ENCODE measurements around the gene BHMT2. TPM values are rescaled to one million over a fixed set of nuclear protein-coding genes. Genes with fewer than 3 reads are reported as not detected.

The BHMT2 gene
- polyA plus RNA-seq, 1 of the 3 experiments (the other 2 are of a cell fraction) = not detected

DNA sequence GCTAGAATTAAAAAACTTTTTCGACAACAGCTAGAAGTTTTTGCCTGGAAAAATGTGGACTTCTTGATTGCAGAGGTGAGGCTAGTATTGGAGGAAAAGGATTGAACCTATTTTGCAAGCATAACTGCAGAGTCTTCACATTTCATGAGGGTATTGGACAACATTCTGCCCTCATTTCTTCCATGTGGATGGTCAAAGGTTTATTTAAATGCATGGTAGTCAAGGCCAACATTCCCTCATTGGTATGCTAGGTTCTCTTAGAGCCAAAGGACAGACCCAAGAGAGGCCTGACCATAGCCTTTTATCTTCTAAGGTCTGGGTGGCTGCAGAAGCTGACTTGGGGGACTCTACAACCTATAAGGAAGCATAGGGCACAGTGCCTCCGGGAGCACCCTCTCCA, 11.2 kb downstream of the BHMT2 start:
- no peak overlapping the region for H2AFZ ChIP-seq (ENCODE audit: low read depth)
- no peak for TF ChIP-seq MXI1 (IDR thresholded peaks at IDR 0.05; ENCODE audit: low read depth, low read length)
- no peaks in the 10 kb centered on the region for H3K36me3 ChIP-seq (replicated peaks in 1 of 2; ENCODE audit: control insufficient read depth in 1 of 2, insufficient read depth in 2 of 2, low read length in 1 of 2)
- no peak overlapping the region for H3K9ac ChIP-seq
- no peak overlapping the region for H3K4me2 ChIP-seq
- H3K9me2 ChIP-seq = no peaks in the 10 kb centered on the region
- H3K9me3 ChIP-seq = no peaks in the 10 kb centered on the region
- no peak overlapping the region for H3K27ac ChIP-seq (ENCODE audit: low read depth in 2 of 2, low read length in 1 of 2)
- no peaks in the 10 kb centered on the region for H4K20me1 ChIP-seq (ENCODE audit: insufficient read depth)
- POLR2A ChIA-PET = no interaction called here
- H3K79me2 ChIP-seq (ENCODE audit: insufficient read depth) = no peaks in the 10 kb centered on the region
- 30% methylated on average over 1 of the region's 2 CpGs for WGBS (ENCODE audit: low lambda C conversion rate)
- H3K4me1 ChIP-seq (ENCODE audit: control insufficient read depth in 1 of 2, insufficient read depth in 2 of 2, low read depth in 1 of 2, low read length in 1 of 2) = no peaks in the 10 kb centered on the region; a peak in 1 of 4 replicates
- CTCF ChIA-PET = interaction anchor here (1.5 to 4.8 kb wide), 2 partner anchors 16 to 56 kb away, joined by 4 to 18 read pairs; no protein-coding TSS in a partner anchor
- no peak overlapping the region for H3K4me3 ChIP-seq (ENCODE audit: low read depth in 2 of 2, low read length in 1 of 2)
- H3K27me3 ChIP-seq (ENCODE audit: insufficient read depth) = no peaks in the 10 kb centered on the region
- no peak for DNase-seq
- H3F3A ChIP-seq (replicated peaks; ENCODE audit: insufficient read depth) = no peaks in the 10 kb centered on the region

- Histone ChIP-seq H3K4me1 (ENCODE audit: control insufficient read depth in 1 of 2, insufficient read depth in 2 of 2, low read depth in 1 of 2, low read length in 1 of 2) (no peaks in the 10 kb centered on the region), H4K20me1 (ENCODE audit: insufficient read depth) (no peaks in the 10 kb centered on the region), H3K4me2 (no peak overlapping the region), H3K36me3 (replicated peaks in 1 of 2; ENCODE audit: control insufficient read depth in 1 of 2, insufficient read depth in 2 of 2, low read length in 1 of 2) (no peaks in the 10 kb centered on the region), H3F3A (replicated peaks; ENCODE audit: insufficient read depth) (no peaks in the 10 kb centered on the region), H2AFZ (ENCODE audit: low read depth) (no peak overlapping the region), H3K79me2 (ENCODE audit: insufficient read depth) (no peaks in the 10 kb centered on the region), H3K27ac (ENCODE audit: low read depth in 2 of 2, low read length in 1 of 2) (no peak overlapping the region), H3K9me2 (no peaks in the 10 kb centered on the region), H3K9ac (no peak overlapping the region), H3K9me3 (no peaks in the 10 kb centered on the region), H3K4me3 (ENCODE audit: low read depth in 2 of 2, low read length in 1 of 2) (no peak overlapping the region), H3K27me3 (ENCODE audit: insufficient read depth) (no peaks in the 10 kb centered on the region)
- WGBS (ENCODE audit: low lambda C conversion rate) = 79% methylated on average over 5 of the region's 5 CpGs
- ChIA-PET CTCF (interaction anchor here (1.0 to 4.8 kb wide), 3 partner anchors 8 to 57 kb away, joined by 4 to 18 read pairs (median 4); no protein-coding TSS in a partner anchor), POLR2A (no interaction called here)
- DNase-seq = no peak
- TF ChIP-seq REST (IDR thresholded peaks at IDR 0.05; ENCODE audit: low read depth, low read length) (no peak), RCOR1 (IDR thresholded peaks at IDR 0.05; ENCODE audit: low read length) (no peak)
Measured at GRCh38 chr5:79081779-79082178, 12.2 kb downstream of the BHMT2 start.

DNA sequence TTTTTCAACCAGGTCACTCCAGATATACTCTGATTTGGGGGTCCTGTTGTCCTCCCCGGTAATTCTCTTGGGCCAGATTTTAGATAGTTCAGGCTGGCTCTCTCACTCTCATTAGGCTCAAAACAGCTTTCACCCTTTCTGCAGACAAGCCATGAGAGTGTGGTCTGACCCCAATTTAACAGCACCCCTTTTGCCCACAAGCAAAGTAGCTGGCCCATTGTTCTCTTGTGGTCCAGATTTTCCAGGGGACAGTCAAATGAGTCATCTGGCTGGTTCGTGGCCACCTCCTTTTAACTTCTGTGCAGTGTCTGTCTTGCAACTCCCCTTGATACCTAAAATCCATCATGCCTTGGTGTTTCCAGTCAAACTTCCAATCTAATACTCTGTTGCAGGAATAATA, 16.5 kb downstream of the BHMT2 start:
- ChIA-PET CTCF (no interaction called here), POLR2A (no interaction called here)
- H3K9ac ChIP-seq = no peak overlapping the region
- DNase-seq = no peak
- H3F3A ChIP-seq (replicated peaks; ENCODE audit: insufficient read depth) = no peaks in the 10 kb centered on the region
- H3K36me3 ChIP-seq (replicated peaks in 1 of 2; ENCODE audit: control insufficient read depth in 1 of 2, insufficient read depth in 2 of 2, low read length in 1 of 2) = no peaks in the 10 kb centered on the region
- H3K4me1 ChIP-seq (ENCODE audit: control insufficient read depth in 1 of 2, insufficient read depth in 2 of 2, low read depth in 1 of 2, low read length in 1 of 2) = no peaks in the 10 kb centered on the region
- no peak overlapping the region for H3K27ac ChIP-seq (ENCODE audit: low read depth in 2 of 2, low read length in 1 of 2)
- H3K9me2 ChIP-seq = no peaks in the 10 kb centered on the region
- H4K20me1 ChIP-seq (ENCODE audit: insufficient read depth) = no peaks in the 10 kb centered on the region
- H3K27me3 ChIP-seq (ENCODE audit: insufficient read depth) = no peaks in the 10 kb centered on the region
- no peaks in the 10 kb centered on the region for H3K9me3 ChIP-seq
- no peak overlapping the region for H3K4me2 ChIP-seq
- 0 out of 2 replicates have a peak overlapping the region, but pooled peaks have one; percentile 46 for H2AFZ ChIP-seq (ENCODE audit: low read depth)
- no peak overlapping the region for H3K4me3 ChIP-seq (ENCODE audit: low read depth in 2 of 2, low read length in 1 of 2)
- no peaks in the 10 kb centered on the region for H3K79me2 ChIP-seq (ENCODE audit: insufficient read depth)
- 29% methylated on average over 2 of the region's 2 CpGs for WGBS (ENCODE audit: low lambda C conversion rate)
- TF ChIP-seq FOSL2 (IDR thresholded peaks at IDR 0.05; ENCODE audit: borderline replicate concordance, low read depth) (no peak), SIN3A (IDR thresholded peaks at IDR 0.05; ENCODE audit: borderline replicate concordance, low read depth, low read length) (no peak), TEAD4 (IDR thresholded peaks at IDR 0.05; ENCODE audit: borderline replicate concordance, insufficient read depth) (no peak), CHD2 (IDR thresholded peaks at IDR 0.05; ENCODE audit: low read length, partially characterized antibody) (no peak), EP300 (IDR thresholded peaks at IDR 0.05; ENCODE audit: borderline replicate concordance in 1 of 2, low read depth in 1 of 2, low read length in 1 of 2) (no peak), JUND (IDR thresholded peaks at IDR 0.05) (no peak), RXRA (IDR thresholded peaks at IDR 0.05; ENCODE audit: borderline replicate concordance, low read depth) (no peak), MEF2A (IDR thresholded peaks at IDR 0.05; ENCODE audit: borderline replicate concordance, low read depth) (no peak)
- TF ChIP-seq, protein P1, sequence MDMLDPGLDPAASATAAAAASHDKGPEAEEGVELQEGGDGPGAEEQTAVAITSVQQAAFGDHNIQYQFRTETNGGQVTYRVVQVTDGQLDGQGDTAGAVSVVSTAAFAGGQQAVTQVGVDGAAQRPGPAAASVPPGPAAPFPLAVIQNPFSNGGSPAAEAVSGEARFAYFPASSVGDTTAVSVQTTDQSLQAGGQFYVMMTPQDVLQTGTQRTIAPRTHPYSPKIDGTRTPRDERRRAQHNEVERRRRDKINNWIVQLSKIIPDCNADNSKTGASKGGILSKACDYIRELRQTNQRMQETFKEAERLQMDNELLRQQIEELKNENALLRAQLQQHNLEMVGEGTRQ (IDR thresholded peaks at IDR 0.05; ENCODE audit: borderline replicate concordance, low read depth, low read length) = no peak
- TF ChIP-seq, protein P2, sequence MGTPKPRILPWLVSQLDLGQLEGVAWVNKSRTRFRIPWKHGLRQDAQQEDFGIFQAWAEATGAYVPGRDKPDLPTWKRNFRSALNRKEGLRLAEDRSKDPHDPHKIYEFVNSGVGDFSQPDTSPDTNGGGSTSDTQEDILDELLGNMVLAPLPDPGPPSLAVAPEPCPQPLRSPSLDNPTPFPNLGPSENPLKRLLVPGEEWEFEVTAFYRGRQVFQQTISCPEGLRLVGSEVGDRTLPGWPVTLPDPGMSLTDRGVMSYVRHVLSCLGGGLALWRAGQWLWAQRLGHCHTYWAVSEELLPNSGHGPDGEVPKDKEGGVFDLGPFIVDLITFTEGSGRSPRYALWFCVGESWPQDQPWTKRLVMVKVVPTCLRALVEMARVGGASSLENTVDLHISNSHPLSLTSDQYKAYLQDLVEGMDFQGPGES (IDR thresholded peaks at IDR 0.05; ENCODE audit: low read depth, low read length) = no peak

Data from SK-N-SH (cell line).